GM18526 (cell line): ENCODE measurements around the gene C9orf153.

Experiments
- POLR2A ChIP-seq: IDR thresholded peaks from 3 replicates; pipeline ENCODE4 v1.6.1; 2011; ENCODE audit not compliant: insufficient read length; ENCODE audit errors: extremely low read depth

C9orf153 gene

GRCh38 chr9:86178503-86178902 is 81.0 kb downstream of the C9orf153 start:
- no peak for TF ChIP-seq POLR2A

GRCh38 chr9:86177995-86178394 is 81.5 kb downstream of the C9orf153 start:
- no peak for TF ChIP-seq POLR2A

DNA sequence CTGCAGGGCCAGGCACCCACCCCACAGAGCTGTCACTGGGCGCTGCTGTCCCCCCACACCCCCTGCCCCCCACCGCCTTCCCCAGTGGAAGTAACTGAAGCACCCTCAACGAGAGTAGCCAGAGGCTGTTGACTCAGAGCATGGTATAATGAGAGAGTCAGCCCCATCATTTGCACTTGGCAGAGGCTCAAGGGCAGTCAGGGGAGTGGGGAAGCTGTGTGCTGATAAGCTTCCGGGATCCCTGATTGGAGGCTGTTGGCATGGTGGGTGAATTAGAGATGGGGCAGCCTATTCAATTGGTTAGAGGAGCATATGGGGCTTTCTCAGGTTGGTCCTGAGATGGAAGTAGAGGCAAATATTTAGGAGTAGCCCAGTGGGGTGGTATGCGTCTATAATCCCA is 83.0 kb downstream of the C9orf153 start:
- TF ChIP-seq POLR2A: no peak

DNA sequence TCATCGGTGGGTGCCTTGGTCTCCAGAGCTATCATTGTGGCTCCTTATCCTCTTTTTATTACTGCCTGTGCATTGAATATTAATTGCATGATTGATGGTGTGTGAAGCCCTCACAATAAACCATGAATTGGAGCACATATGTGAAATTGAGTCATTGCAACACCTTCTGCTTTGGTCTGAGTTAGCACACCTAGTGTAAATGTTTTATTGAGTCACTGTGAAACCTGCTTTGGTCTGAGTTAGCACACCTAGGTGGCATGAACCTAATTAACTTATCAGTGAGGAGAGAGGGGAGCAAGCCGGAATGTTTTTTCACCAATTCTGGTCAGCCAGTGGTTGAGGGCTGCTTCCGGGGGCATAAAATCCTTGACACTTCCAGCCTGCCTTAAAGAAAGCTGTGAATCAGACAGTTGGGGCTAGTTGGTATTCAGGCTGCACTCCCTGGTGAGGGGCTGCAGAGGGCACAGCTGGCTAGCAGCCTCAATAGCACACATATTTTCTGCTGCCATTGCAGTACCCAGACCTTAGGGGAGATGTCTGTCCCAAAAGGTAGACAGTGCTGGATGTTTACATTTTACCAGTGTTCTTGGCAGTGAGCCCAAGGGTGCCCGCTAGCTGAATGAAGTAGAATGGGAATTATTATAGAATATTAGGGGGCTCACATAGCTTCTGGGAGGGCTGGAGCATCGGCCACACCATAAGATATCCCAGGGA is 83.6 kb downstream of the C9orf153 start:
- no peak for TF ChIP-seq POLR2A

DNA sequence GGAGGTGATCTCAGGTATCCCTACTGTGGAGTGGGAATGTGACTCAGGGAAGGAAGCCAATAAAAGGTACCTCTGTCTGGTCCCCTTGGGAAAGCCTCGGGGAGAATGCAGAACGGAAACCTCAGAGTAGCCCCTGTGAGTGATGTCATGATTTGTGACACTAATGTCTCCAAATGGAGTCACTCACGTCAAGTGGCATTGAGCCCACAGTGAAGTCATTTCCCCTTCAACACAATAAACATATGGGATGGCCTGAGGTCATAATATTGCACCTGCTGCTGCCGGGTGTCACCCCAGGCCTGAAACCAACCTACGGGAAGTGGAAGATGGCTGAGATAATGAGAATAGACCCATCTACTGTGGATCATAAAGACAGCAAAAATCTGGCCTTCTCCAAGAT is 84.2 kb downstream of the C9orf153 start:
- no peak for TF ChIP-seq POLR2A
